HepG2 (cell line): ENCODE measurements around the gene GNAL. TPM values are rescaled to one million over a fixed set of nuclear protein-coding genes. Genes with fewer than 3 reads are reported as not detected.

Experiments used
- ATAC-seq: fragments of 200-7000 bp; cut with Tn5 transposase; 3 replicates; pipeline ENCODE4 v1.9.1; 2020; ENCODE audit warnings: mild to moderate bottlenecking, moderate library complexity
- BruUV-seq: library from RNA; stranded (reverse); fragments of 400-500 nt; replicated peaks from 2 replicates; lab custom pipeline; 2021; lab: Mats Ljungman, UMichigan
- CTCF ChIA-PET: fragments of 300-600 bp; formaldehyde crosslinking; extraction: SDS; loops from one replicate; lab custom pipeline; 2021; ENCODE audit warnings: low total read pairs, inconsistent platforms, low intra/inter-chr PET ratio; lab: Yijun Ruan, JAX
- POLR2A ChIA-PET: fragments of 350-600 bp; sonication (Branson Sonifier 250); formaldehyde crosslinking; loops from one replicate; lab custom pipeline; 2020; ENCODE audit warnings: antibody characterized with exemption, inconsistent platforms; lab: Yijun Ruan, JAX
- DNase-seq: peaks from one replicate; pipeline ENCODE4 v3.0.0-alpha.2; 2015; ENCODE audit warnings: low spot score
- FAIRE-seq: peaks from 3 replicates; lab custom pipeline; 2011; peaks lifted over from hg19 to GRCh38; lab: Jason Lieb, UNC
- H2AFZ ChIP-seq: one replicate; pipeline ENCODE4 v1.6.1; 2011; ENCODE audit warnings: low read length, inconsistent platforms
- H3K27ac ChIP-seq: fragments of 300-600 bp; 3 replicates; pipeline ENCODE4 v1.8.0; 2011; ENCODE audit warnings: mixed run types, mild to moderate bottlenecking, mixed read lengths, low read length, inconsistent platforms; ENCODE audit not compliant: insufficient read depth; ENCODE audit errors: extremely low read length
- H3K27me3 ChIP-seq, 2 experiments: fragments of 200-600 bp in 1 of 2; 2 replicates in 1 of 2; 3 replicates in 1 of 2; pipeline versions ENCODE4 v1.6.0 to v1.8.0; 2011; ENCODE audit warnings: low read length in 2 of 2, mild to moderate bottlenecking in 2 of 2, moderate library complexity in 2 of 2, inconsistent platforms in 1 of 2; ENCODE audit not compliant: insufficient read depth in 2 of 2, control insufficient read depth in 1 of 2
- H3K36me3 ChIP-seq, 2 experiments: fragments of 200-600 bp in 1 of 2; replicated peaks in 1 of 2; 2 replicates in 1 of 2; 3 replicates in 1 of 2; pipeline versions ENCODE4 v1.5.1 to v1.8.0; 2011; ENCODE audit warnings: low read length in 2 of 2, inconsistent platforms in 1 of 2; ENCODE audit not compliant: insufficient read depth in 2 of 2, control insufficient read depth in 1 of 2
- H3K4me1 ChIP-seq: 2 replicates; pipeline ENCODE4 v1.5.1; 2012; ENCODE audit warnings: low read length, inconsistent platforms; ENCODE audit not compliant: insufficient read depth
- H3K4me2 ChIP-seq: 2 replicates; pipeline ENCODE4 v1.6.0; 2011; ENCODE audit warnings: low read depth, low read length, inconsistent platforms
- H3K4me3 ChIP-seq, 3 experiments: fragments of 200-600 bp in 1 of 3; sonication (generic), shearing (Covaris generic) in 1 of 3; replicated peaks in 1 of 3; 2 replicates each; pipeline ENCODE4 v1.5.1; 2011 to 2016; ENCODE audit warnings: low read length in 3 of 3, inconsistent platforms in 2 of 3, low read depth in 2 of 3, mild to moderate bottlenecking in 2 of 3, control low read depth in 1 of 3, mixed read lengths in 1 of 3; ENCODE audit not compliant: insufficient read depth in 1 of 3
- H3K79me2 ChIP-seq: one replicate; pipeline ENCODE4 v1.6.1; 2011; ENCODE audit warnings: low read length, inconsistent platforms; ENCODE audit not compliant: insufficient read depth
- H3K9ac ChIP-seq: 2 replicates; pipeline ENCODE4 v1.6.0; 2011; ENCODE audit warnings: mild to moderate bottlenecking, low read depth, low read length, inconsistent platforms; ENCODE audit not compliant: insufficient read depth
- H3K9me3 ChIP-seq: 2 replicates; pipeline ENCODE4 v1.5.1; 2012; ENCODE audit warnings: mild to moderate bottlenecking, low read length
- H4K20me1 ChIP-seq: 2 replicates; pipeline ENCODE4 v1.6.0; 2011; ENCODE audit warnings: inconsistent platforms, mild to moderate bottlenecking, low read length, moderate library complexity; ENCODE audit not compliant: insufficient read depth
- ARID3A ChIP-seq: IDR thresholded peaks from 2 replicates; pipeline ENCODE4 v1.6.1; 2012; ENCODE audit warnings: low read depth, low read length, improper control_type of control experiment
- CBX5 ChIP-seq: sonication (generic); formaldehyde crosslinking; IDR thresholded peaks from 2 replicates; pipeline ENCODE4 v1.4.0; 2020; ENCODE audit warnings: missing genetic modification reagents, borderline replicate concordance
- HES4 ChIP-seq: sonication (generic); formaldehyde crosslinking; IDR thresholded peaks from 2 replicates; pipeline ENCODE4 v1.9.0; 2021; ENCODE audit warnings: mild to moderate bottlenecking, missing genetic modification reagents, borderline replicate concordance
- KAT2B ChIP-seq: fragments of 150-350 bp; IDR thresholded peaks from 2 replicates; pipeline ENCODE4 v1.6.1; 2014; ENCODE audit warnings: low read depth, low read length, borderline replicate concordance
- MTF1 ChIP-seq: sonication (generic); formaldehyde crosslinking; IDR thresholded peaks from 2 replicates; pipeline ENCODE4 v1.5.0; 2020; ENCODE audit warnings: missing genetic modification reagents
- NCOA5 ChIP-seq: sonication (generic); formaldehyde crosslinking; IDR thresholded peaks from 2 replicates; pipeline ENCODE4 v1.4.0; 2020; ENCODE audit warnings: missing genetic modification reagents
- PCBP2 ChIP-seq: fragments of 200-400 bp; formaldehyde crosslinking; optimal IDR thresholded peaks from 2 replicates; pipeline ENCODE3; 2018; ENCODE audit warnings: low read length, low read depth; ENCODE audit not compliant: poor library complexity, severe bottlenecking
- SIX1 ChIP-seq: sonication (generic); formaldehyde crosslinking; IDR thresholded peaks from 2 replicates; pipeline ENCODE4 v1.4.0; 2020; ENCODE audit warnings: missing genetic modification reagents, borderline replicate concordance
- SKIL ChIP-seq: sonication (generic); formaldehyde crosslinking; IDR thresholded peaks from 2 replicates; pipeline ENCODE4 v1.8.0; 2022; ENCODE audit warnings: missing genetic modification reagents, mild to moderate bottlenecking, moderate library complexity, borderline replicate concordance
- ZBTB33 ChIP-seq: sonication (generic); formaldehyde crosslinking; IDR thresholded peaks from 2 replicates; pipeline ENCODE4 v1.4.0; 2020; ENCODE audit warnings: missing genetic modification reagents
- ZBTB7A ChIP-seq: sonication (generic); formaldehyde crosslinking; IDR thresholded peaks from 2 replicates; pipeline ENCODE4 v1.8.0; 2022; ENCODE audit warnings: mild to moderate bottlenecking, missing genetic modification reagents
- ZNF235 ChIP-seq: sonication (generic); formaldehyde crosslinking; IDR thresholded peaks from 2 replicates; pipeline ENCODE4 v1.8.1; 2023; ENCODE audit warnings: mild to moderate bottlenecking, missing genetic modification reagents, borderline replicate concordance
- ZNF441 ChIP-seq: sonication (generic); formaldehyde crosslinking; IDR thresholded peaks from 2 replicates; pipeline ENCODE4 v1.7.0; 2021; ENCODE audit warnings: missing genetic modification reagents, borderline replicate concordance
- ZNF781 ChIP-seq: sonication (generic); formaldehyde crosslinking; IDR thresholded peaks from 2 replicates; pipeline ENCODE4 v1.5.1; 2020; ENCODE audit warnings: borderline replicate concordance, mild to moderate bottlenecking, missing genetic modification reagents; ENCODE audit errors: not compliant biosample characterization
- ZSCAN29 ChIP-seq: sonication (generic); formaldehyde crosslinking; conservative IDR thresholded peaks from 2 replicates; pipeline ENCODE4 v1.4.0; 2020; ENCODE audit warnings: mild to moderate bottlenecking, missing genetic modification reagents
- WGBS: methylation state at CpG from one replicate; pipeline ENCODE4 v1.1.6; 2017; ENCODE audit warnings: low lambda C conversion rate; 5-methylcytosine and 5-hydroxymethylcytosine counted together
- in situ Hi-C: cut with HindIII; loops from 2 replicates; pipeline ENCODE4 v1.10.0; 2017; ENCODE audit warnings: low pct_unique_long_range_greater_than_20kb; ENCODE audit not compliant: extremely low pct_ligation_motif_present
- intact Hi-C: fragments of 100-400 bp; cut with micrococcal nuclease; formaldehyde crosslinking; loops from one replicate; pipeline ENCODE4 v1.10.0; 2022; ENCODE audit not compliant: unreplicated experiment
- polyA plus RNA-seq, 8 experiments: library from polyadenylated mRNA; depleted of rRNA in 3 of 8; stranded (reverse) in 7 of 8; unstranded in 1 of 8; fragments of >200 nt; fragmentation: Illumina TruSeq in 4 of 8; extraction: Trizol in 4 of 8; gene quantifications; 2 replicates each; pipeline versions ENCODE4 v1.2.1 to v1.2.3, GENCODE V29; 2011 to 2016; ENCODE audit warnings: low read depth in 4 of 8, missing spikeins in 1 of 8, mixed read lengths in 1 of 8; ENCODE audit not compliant: insufficient read depth in 1 of 8
- total RNA-seq, 5 experiments: library from RNA; depleted of rRNA; stranded (reverse); fragments of >200 nt; fragmentation: Illumina TruSeq; extraction: Trizol; gene quantifications; 2 replicates each; pipeline ENCODE4 v1.2.3, GENCODE V29; 2016; ENCODE audit warnings: low read depth in 1 of 5
- TF ChIP-seq, protein P1 (sequence below): sonication (generic); formaldehyde crosslinking; IDR thresholded peaks from 2 replicates; pipeline ENCODE4 v1.5.0; 2020; ENCODE audit warnings: missing genetic modification reagents

The GNAL gene
- total and polyA plus RNA-seq, 2 of the 13 experiments (the other 11 are each of a cell fraction or from before 2014, with no cell fraction given): 0.87 to 1.4 TPM

GRCh38 chr18:11714244-11714918 lies 25.3 kb downstream of the GNAL start:
- ATAC-seq (no peak), FAIRE-seq (no peak), DNase-seq (no peak)
- Histone ChIP-seq H2AFZ (no peak overlapping the region), H3K9ac (no peak overlapping the region), H4K20me1 (no peaks in the 10 kb centered on the region), H3K27me3 (peaks cover 0 to 11% of the 10 kb centered on the region in 2 experiments; a peak in 1 of 5 replicates), H3K4me1 (no peaks in the 10 kb centered on the region), H3K79me2 (no peaks in the 10 kb centered on the region), H3K36me3 (no peaks in the 10 kb centered on the region), H3K4me2 (no peak overlapping the region)
- POLR2A ChIA-PET: no interaction called here
- BruUV-seq: no TSS peak
- TF ChIP-seq ZSCAN29 (CRISPR knock-in tag) (no peak), ZBTB33 (CRISPR knock-in tag) (no peak), ZNF235 (CRISPR knock-in tag) (no peak), ZBTB7A (CRISPR knock-in tag) (no peak), SKIL (CRISPR knock-in tag) (no peak), ARID3A (no peak), SIX1 (CRISPR knock-in tag) (no peak), ZNF781 (CRISPR knock-in tag) (no peak), KAT2B (no peak), PCBP2 (no peak), ZNF441 (CRISPR knock-in tag) (no peak), MTF1 (CRISPR knock-in tag) (no peak), NCOA5 (CRISPR knock-in tag) (no peak), CBX5 (CRISPR knock-in tag) (no peak), HES4 (CRISPR knock-in tag) (no peak)
- TF ChIP-seq, protein P1, sequence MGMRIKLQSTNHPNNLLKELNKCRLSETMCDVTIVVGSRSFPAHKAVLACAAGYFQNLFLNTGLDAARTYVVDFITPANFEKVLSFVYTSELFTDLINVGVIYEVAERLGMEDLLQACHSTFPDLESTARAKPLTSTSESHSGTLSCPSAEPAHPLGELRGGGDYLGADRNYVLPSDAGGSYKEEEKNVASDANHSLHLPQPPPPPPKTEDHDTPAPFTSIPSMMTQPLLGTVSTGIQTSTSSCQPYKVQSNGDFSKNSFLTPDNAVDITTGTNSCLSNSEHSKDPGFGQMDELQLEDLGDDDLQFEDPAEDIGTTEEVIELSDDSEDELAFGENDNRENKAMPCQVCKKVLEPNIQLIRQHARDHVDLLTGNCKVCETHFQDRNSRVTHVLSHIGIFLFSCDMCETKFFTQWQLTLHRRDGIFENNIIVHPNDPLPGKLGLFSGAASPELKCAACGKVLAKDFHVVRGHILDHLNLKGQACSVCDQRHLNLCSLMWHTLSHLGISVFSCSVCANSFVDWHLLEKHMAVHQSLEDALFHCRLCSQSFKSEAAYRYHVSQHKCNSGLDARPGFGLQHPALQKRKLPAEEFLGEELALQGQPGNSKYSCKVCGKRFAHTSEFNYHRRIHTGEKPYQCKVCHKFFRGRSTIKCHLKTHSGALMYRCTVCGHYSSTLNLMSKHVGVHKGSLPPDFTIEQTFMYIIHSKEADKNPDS (CRISPR knock-in tag): no peak
- TF ChIP-seq, all 625 proteins: peak for 0
- CTCF ChIA-PET: no interaction called here
- Histone ChIP-seq H3K4me3 (no peak overlapping the region), H3K27ac (no peak overlapping the region), H3K9me3 (no peaks in the 10 kb centered on the region)
- 14% methylated on average over 7 of the region's 7 CpGs for WGBS
- intact Hi-C loops: no loop called here
- in situ Hi-C loops: no loop called here
